Sigmoid colon (tissue), 4 donors: ENCODE results near the gene GFM1.

Experiments used
- POLR2AphosphoS5 ChIP-seq, 4 donors: sonication (generic); formaldehyde crosslinking; IDR thresholded peaks; one replicate each; pipeline ENCODE4 v1.6.1; 2017; ENCODE audit warnings: antibody characterized with exemption in 4 of 4
- TF ChIP-seq, protein P1 (sequence below), 4 experiments: fragments of 450-650 bp in 3 of 4; fragments of 200-600 bp in 1 of 4; IDR thresholded peaks; one replicate each; pipeline ENCODE4 v1.5.1; 2016 to 2019; ENCODE audit warnings: antibody characterized with exemption in 4 of 4, mild to moderate bottlenecking in 3 of 4, moderate library complexity in 2 of 4

DNA sequence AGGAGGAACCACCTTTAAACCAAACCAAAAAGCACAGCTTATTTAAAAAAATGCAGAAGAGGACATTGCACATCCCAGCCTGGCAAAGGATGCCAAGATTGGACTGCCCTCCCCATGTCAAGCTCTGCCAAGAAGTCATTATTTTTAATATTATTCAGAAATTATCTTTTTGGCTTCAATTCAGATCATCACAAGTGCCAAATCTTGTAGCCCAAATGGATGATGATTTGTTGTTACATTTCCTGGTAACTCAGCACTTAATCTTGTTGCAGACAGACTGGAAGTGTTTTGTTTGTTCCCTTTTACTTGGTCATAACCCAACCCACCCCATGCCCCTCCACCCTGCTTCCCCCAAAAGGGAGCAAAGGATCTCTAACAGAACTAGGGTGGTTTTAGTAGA lies 56.2 kb downstream of the GFM1 start:
- TF ChIP-seq, protein P1, sequence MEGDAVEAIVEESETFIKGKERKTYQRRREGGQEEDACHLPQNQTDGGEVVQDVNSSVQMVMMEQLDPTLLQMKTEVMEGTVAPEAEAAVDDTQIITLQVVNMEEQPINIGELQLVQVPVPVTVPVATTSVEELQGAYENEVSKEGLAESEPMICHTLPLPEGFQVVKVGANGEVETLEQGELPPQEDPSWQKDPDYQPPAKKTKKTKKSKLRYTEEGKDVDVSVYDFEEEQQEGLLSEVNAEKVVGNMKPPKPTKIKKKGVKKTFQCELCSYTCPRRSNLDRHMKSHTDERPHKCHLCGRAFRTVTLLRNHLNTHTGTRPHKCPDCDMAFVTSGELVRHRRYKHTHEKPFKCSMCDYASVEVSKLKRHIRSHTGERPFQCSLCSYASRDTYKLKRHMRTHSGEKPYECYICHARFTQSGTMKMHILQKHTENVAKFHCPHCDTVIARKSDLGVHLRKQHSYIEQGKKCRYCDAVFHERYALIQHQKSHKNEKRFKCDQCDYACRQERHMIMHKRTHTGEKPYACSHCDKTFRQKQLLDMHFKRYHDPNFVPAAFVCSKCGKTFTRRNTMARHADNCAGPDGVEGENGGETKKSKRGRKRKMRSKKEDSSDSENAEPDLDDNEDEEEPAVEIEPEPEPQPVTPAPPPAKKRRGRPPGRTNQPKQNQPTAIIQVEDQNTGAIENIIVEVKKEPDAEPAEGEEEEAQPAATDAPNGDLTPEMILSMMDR (IDR thresholded peaks at IDR 0.05): no peak
- no peak for TF ChIP-seq POLR2AphosphoS5 (IDR thresholded peaks at IDR 0.05)
